IPS-20b (cell line): ENCODE data around the gene YIF1B.
"Not testable (repeated sequence)": the region's sequence is repeated elsewhere in the genome, so short reads cannot be mapped to it uniquely, and the experiment has no call there.

ENCODE experiments used
- H3K27ac ChIP-seq: one replicate; pipeline ENCODE4 v1.5.1; 2013; ENCODE audit warnings: low read length
- H3K27me3 ChIP-seq: 2 replicates; pipeline ENCODE4 v1.6.1; 2013; ENCODE audit warnings: mild to moderate bottlenecking, low read length, inconsistent platforms; ENCODE audit not compliant: insufficient read depth
- H3K36me3 ChIP-seq: 2 replicates; pipeline ENCODE4 v1.6.1; 2013; ENCODE audit warnings: low read depth, mild to moderate bottlenecking, inconsistent platforms, low read length, moderate library complexity; ENCODE audit not compliant: insufficient read depth
- H3K4me1 ChIP-seq: 2 replicates; pipeline ENCODE4 v1.6.1; 2013; ENCODE audit warnings: mild to moderate bottlenecking, control low read depth, inconsistent platforms, low read length, moderate library complexity; ENCODE audit not compliant: insufficient read depth
- H3K4me3 ChIP-seq: 2 replicates; pipeline ENCODE4 v1.5.1; 2013; ENCODE audit warnings: mild to moderate bottlenecking, low read length, inconsistent platforms
- H3K9ac ChIP-seq: 2 replicates; pipeline ENCODE4 v1.6.1; 2013; ENCODE audit warnings: low read depth, mild to moderate bottlenecking, inconsistent platforms, low read length, moderate library complexity
- H3K9me3 ChIP-seq: 2 replicates; pipeline ENCODE4 v1.6.1; 2013; ENCODE audit warnings: mild to moderate bottlenecking, low read depth, low read length, inconsistent platforms; ENCODE audit not compliant: insufficient read depth

The YIF1B gene

DNA sequence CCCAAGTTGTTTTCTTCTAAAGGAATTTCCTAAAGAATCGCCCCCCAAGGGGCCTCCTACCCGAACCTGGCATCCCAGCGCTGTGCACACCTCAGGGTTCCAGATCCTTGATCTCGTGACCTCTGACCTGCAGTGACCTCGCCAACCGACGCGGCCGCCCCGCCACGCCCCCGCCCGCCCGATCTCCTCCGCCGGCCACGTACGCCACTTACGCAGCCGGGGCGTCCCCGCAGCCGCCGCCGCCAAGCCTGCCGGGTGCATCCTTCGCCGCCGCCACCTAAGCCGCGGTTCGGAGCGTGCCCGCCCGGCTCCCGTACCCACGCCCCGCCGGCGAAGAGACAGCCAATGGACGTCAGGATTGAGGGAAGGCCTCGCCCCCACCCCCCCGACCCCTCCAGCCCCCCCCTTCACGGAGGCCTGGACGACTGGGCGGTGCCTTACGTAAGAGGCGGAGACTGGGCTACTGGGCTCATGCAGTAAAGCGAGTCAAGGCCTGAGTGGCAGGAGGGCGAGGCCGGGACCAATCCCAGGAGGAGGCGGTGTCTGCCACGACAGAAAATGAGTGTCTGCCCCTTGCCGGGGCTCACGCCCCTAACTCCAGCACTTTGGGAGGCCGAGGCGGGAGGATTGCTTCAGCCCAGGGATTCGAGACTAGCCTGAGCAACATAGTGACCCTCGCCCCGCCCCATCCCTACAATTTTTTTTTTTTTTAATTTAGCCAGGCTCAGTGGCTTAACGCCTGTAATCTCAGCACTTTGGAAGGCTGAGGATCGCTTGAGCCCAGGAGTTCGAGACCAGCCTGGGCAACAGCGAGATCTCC is at the start of gene YIF1B:
Gene YIF1B (minus strand): TSS at position 291 of the 820 bp plus-strand sequence. CDS start 30 bp downstream, at position 261.
- H3K4me3 ChIP-seq = peak within 1 kb of the TSS; percentile 89
- peak within 1 kb of the TSS; percentile 77 for H3K9ac ChIP-seq
- no peaks in the 10 kb centered on the region for H3K36me3 ChIP-seq
- no peaks in the 10 kb centered on the region for H3K9me3 ChIP-seq
- H3K27me3 ChIP-seq = peaks cover 40% of the 10 kb centered on the region
- no peak within 1 kb of the TSS for H3K27ac ChIP-seq
- H3K4me1 ChIP-seq = peaks cover 3% of the 10 kb centered on the region; the same call in 1 of the 2 replicates

DNA sequence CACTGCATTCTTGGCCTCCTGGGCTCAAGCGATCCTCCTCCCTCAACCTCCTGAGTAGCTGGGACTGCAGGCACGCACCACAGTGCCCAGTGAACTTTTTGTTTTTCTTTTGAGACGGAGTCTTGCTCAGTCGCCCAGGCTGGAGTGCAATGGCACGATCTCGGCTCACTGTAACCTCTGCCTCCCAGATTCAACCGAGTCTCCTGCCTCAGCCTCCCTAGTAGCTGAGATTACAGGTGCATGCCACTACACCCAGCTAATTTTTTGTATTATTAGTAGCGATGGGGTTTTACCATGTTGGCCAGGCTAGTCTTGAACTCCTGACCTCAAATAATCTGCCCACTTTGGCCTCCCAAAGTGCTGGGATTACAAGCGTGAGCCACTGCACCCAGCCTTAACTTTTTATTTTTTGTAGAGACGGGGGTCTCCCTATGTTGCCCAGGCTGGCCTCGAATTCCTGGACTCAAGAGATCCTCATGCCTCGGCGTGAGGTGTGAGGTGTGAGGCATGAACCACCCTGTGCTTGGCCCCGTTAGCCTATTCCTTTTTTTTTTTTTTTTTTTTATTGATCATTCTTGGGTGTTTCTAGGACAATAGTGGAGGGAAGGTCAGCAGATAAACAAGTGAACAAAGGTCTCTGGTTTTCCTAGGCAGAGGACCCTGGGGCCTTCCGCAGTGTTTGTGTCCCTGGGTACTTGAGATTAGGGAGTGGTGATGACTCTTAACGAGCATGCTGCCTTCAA is 47.4 kb upstream of the YIF1B start:
- H3K9me3 ChIP-seq, H3K9ac ChIP-seq, H3K4me1 ChIP-seq, H3K36me3 ChIP-seq, H3K27ac ChIP-seq: not testable (repeated sequence)
- peaks cover 36% of the 10 kb centered on the region for H3K27me3 ChIP-seq
- peak overlapping the region; percentile 73 for H3K4me3 ChIP-seq

GRCh38 chr19:38362076-38362945 is 46.6 kb upstream of the YIF1B start:
- Histone ChIP-seq H3K27ac (no peak overlapping the region), H3K9ac (peak overlapping the region; percentile 49; the same call in 1 of the 2 replicates)

GRCh38 chr19:38361633-38362075 is 45.9 kb upstream of the YIF1B start:
- peak overlapping the region; percentile 73 for H3K4me3 ChIP-seq

More at GRCh38 chr19:38362076-38362945, 46.6 kb upstream of the YIF1B start:
- Histone ChIP-seq H3K4me3 (peak overlapping the region; percentile 73), H3K9me3 (peaks cover 5% of the 10 kb centered on the region), H3K4me1 (no peaks in the 10 kb centered on the region), H3K27me3 (peaks cover 40% of the 10 kb centered on the region), H3K36me3 (no peaks in the 10 kb centered on the region)

DNA sequence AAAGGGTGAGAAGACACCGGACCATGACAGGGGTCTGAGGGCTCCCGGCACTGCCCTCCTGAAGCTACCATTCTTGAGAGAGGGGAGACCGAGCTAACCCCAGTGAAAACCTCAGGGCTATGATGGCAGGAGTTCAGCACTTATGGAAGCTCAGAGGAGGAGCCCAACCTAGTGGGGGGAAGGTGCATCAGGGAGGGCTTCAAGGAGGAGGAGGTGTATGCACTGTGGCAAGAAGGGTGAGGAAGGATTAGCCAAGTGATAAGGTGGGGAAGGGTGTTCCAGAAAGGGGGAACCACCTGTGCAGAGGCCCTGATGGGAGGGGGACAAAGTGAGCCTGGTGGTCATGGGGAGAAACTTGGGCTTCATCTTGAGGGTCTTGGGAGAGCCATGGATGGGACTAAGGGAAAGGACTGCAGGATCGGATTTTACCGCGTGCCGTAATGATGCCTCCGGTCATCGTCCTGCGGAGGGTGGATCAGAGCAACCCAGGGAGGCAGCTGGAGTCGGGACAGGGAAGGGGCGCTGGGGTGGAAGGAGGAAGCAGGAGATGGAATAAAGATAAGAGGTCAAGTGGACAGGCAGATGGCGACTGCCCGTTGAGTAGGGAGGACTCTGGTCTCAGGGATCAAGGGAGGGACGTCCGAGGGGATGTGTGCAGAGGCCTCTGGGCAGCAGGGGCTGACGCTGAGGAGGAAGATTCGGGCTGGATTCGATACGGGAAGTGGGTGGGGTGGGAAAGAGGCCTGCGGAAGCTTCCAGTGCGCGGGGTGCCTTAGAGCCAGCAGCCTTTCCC is 45.3 kb upstream of the YIF1B start:
- Histone ChIP-seq H3K36me3 (no peaks in the 10 kb centered on the region), H3K4me3 (peak overlapping the region; percentile 73), H3K27me3 (peaks cover 51% of the 10 kb centered on the region), H3K9me3 (peaks cover 5% of the 10 kb centered on the region), H3K9ac (peak overlapping the region; percentile 43; the same call in 1 of the 2 replicates), H3K4me1 (no peaks in the 10 kb centered on the region), H3K27ac (no peak overlapping the region)

More at GRCh38 chr19:38361633-38362075, 45.9 kb upstream of the YIF1B start:
- no peak overlapping the region for H3K27ac ChIP-seq
- no peaks in the 10 kb centered on the region for H3K4me1 ChIP-seq
- peaks cover 45% of the 10 kb centered on the region for H3K27me3 ChIP-seq
- H3K9me3 ChIP-seq = peaks cover 5% of the 10 kb centered on the region
- H3K9ac ChIP-seq = peak overlapping the region; percentile 49; the same call in 1 of the 2 replicates
- H3K36me3 ChIP-seq = no peaks in the 10 kb centered on the region

DNA sequence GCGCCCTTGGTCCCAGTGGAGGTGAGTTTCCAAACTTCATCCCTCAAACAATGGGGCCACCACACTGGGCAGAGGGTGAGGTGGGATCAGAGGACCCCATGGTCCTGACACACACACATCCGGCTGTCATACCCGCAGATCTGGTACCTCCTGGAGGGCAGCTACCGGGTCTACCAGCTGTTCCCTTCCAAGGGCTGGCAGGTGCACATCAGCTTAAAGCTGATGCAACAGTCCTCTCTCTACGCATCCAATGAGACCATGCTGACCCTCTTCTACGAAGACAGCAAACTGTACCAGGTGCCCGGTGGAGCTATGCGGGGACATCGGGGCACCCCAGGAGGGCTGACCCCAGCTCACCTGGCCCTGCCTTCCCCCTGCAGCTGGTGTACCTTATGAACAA is 44.6 kb upstream of the YIF1B start:
- Histone ChIP-seq H3K36me3 (no peaks in the 10 kb centered on the region), H3K27ac (no peak overlapping the region), H3K4me1 (no peaks in the 10 kb centered on the region), H3K9me3 (peaks cover 5% of the 10 kb centered on the region), H3K4me3 (no peak overlapping the region), H3K9ac (no peak overlapping the region), H3K27me3 (peaks cover 55% of the 10 kb centered on the region)

GRCh38 chr19:38359242-38360021 is 43.7 kb upstream of the YIF1B start:
- no peaks in the 10 kb centered on the region for H3K9me3 ChIP-seq

GRCh38 chr19:38358071-38358470 is 42.3 kb upstream of the YIF1B start:
- Histone ChIP-seq H3K4me3 (no peak overlapping the region), H3K9ac (no peak overlapping the region), H3K27ac (no peak overlapping the region), H3K9me3 (no peaks in the 10 kb centered on the region), H3K27me3 (peaks cover 55% of the 10 kb centered on the region), H3K4me1 (no peaks in the 10 kb centered on the region), H3K36me3 (no peaks in the 10 kb centered on the region)

More at GRCh38 chr19:38359242-38360021, 43.7 kb upstream of the YIF1B start:
- Histone ChIP-seq H3K4me1 (no peaks in the 10 kb centered on the region), H3K9ac (no peak overlapping the region), H3K36me3 (no peaks in the 10 kb centered on the region), H3K27ac (no peak overlapping the region), H3K27me3 (peaks cover 55% of the 10 kb centered on the region), H3K4me3 (no peak overlapping the region)

DNA sequence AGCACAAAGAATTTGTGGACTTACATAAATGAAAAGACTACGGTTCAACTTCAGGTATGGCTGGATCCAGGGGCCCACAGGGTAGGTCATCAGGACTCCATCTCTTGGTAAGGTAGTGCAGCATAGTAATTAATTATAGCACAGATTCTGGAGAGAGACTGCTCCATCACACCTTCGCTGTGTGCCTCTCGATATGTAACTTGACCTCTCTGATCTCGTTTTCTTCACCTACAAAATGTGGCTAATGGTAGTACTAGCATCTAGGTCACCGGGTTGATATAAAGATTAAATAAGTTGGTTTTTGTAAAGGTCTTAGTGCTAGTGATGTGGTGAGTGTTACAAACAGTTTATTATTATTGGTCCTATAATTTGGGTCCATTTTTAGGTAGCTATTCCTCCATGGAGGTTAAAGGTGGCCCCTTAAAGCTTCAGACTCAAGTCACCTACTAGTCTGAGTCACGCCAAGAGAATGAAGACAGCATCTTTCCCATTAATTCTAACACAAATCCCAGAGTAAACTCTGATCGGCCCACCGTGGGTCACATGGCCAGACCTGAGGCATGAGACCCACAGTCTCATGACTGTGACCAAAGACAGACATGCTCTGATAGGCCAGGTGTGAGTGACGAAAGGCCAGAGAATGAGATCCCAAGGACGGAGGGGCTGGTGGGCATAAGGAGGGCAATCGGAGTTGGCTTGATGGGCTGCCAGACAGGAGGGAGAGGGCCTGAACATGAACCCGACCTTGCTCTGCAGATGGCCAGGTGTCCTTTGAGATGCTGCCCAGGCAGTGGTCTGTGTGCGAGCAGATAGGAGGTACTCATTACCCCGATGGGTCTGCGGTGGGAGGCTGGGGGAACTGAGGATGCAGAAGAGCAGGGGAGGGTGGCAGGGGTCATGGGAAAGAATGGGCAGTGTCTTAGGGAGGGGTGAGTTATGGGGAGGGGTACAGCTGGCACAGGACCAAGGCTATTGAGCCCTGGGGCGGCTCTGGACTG is 40.3 kb upstream of the YIF1B start:
- no peak overlapping the region for H3K9ac ChIP-seq
- H3K27me3 ChIP-seq = peaks cover 48% of the 10 kb centered on the region
- no peak overlapping the region for H3K27ac ChIP-seq
- H3K4me1 ChIP-seq = no peaks in the 10 kb centered on the region
- H3K36me3 ChIP-seq = no peaks in the 10 kb centered on the region
- no peaks in the 10 kb centered on the region for H3K9me3 ChIP-seq
- no peak overlapping the region for H3K4me3 ChIP-seq
